K562 (cell line): ENCODE measurements around the gene PIK3C2B. TPM values are rescaled to one million over a fixed set of nuclear protein-coding genes. Genes with fewer than 3 reads are reported as not detected.
A peak's percentile ranks its signal among the peaks of the same experiment; 100 is the strongest.

ENCODE experiments used
- ATAC-seq: fragments of 200-7000 bp; cut with Tn5 transposase; 3 replicates; pipeline ENCODE4 v1.9.1; 2020; ENCODE audit warnings: moderate library complexity
- BruUV-seq: library from RNA; stranded (reverse); fragments of 400-500 nt; replicated peaks from 2 replicates; lab custom pipeline; 2021; lab: Mats Ljungman, UMichigan
- CTCF ChIA-PET: fragments of 300-600 bp; formaldehyde crosslinking; extraction: SDS; loops from one replicate; lab custom pipeline; 2021; ENCODE audit warnings: low intra/inter-chr PET ratio; lab: Yijun Ruan, JAX
- POLR2A ChIA-PET: fragments of 300-600, 350-650 bp; sonication (Branson Sonifier 250); formaldehyde crosslinking; extraction: SDS; loops from one replicate; lab custom pipeline; 2021; ENCODE audit warnings: antibody characterized with exemption, inconsistent platforms; lab: Yijun Ruan, JAX
- DNase-seq, 4 experiments: peaks; one replicate each; pipeline versions ENCODE4 v3.0.0 to v3.0.0-alpha.2; 2011 to 2018; ENCODE audit warnings: low spot score in 3 of 4, mixed read lengths in 3 of 4; ENCODE audit errors: extremely low read depth in 1 of 4
- FAIRE-seq: peaks from 2 replicates; lab custom pipeline; 2011; peaks lifted over from hg19 to GRCh38; lab: Jason Lieb, UNC
- H2AFZ ChIP-seq: 2 replicates; pipeline ENCODE4 v1.6.0; 2011; ENCODE audit warnings: low read depth, low read length, control low read depth, inconsistent platforms
- H3K27ac ChIP-seq: fragments of 200-600 bp; 3 replicates; pipeline ENCODE4 v1.8.0; 2011; ENCODE audit warnings: low read depth, mild to moderate bottlenecking, control low read depth, inconsistent platforms, low read length, moderate library complexity, mixed read lengths; ENCODE audit errors: extremely low read depth
- H3K27me3 ChIP-seq, 2 experiments: fragments of 300-600 bp in 1 of 2; 2 replicates in 1 of 2; 3 replicates in 1 of 2; pipeline versions ENCODE4 v1.6.0 to v1.8.0; 2011; ENCODE audit warnings: inconsistent platforms in 2 of 2, low read length in 2 of 2, mild to moderate bottlenecking in 1 of 2, mixed read lengths in 1 of 2, moderate library complexity in 1 of 2; ENCODE audit not compliant: control insufficient read depth in 2 of 2, insufficient read depth in 2 of 2
- H3K36me3 ChIP-seq: fragments of 300-600 bp; 3 replicates; pipeline ENCODE4 v1.8.0; 2011; ENCODE audit warnings: mild to moderate bottlenecking, low read length, inconsistent platforms; ENCODE audit not compliant: control insufficient read depth, insufficient read depth
- H3K4me1 ChIP-seq, 2 experiments: fragments of 200-600 bp in 1 of 2; replicated peaks in 1 of 2; 2 replicates in 1 of 2; 3 replicates in 1 of 2; pipeline versions ENCODE4 v1.5.1 to v1.8.0; 2011; ENCODE audit warnings: inconsistent platforms in 2 of 2, low read length in 2 of 2, mild to moderate bottlenecking in 1 of 2, mixed read lengths in 1 of 2, moderate library complexity in 1 of 2; ENCODE audit not compliant: control insufficient read depth in 2 of 2, insufficient read depth in 2 of 2
- H3K4me2 ChIP-seq: 2 replicates; pipeline ENCODE4 v1.6.1; 2011; ENCODE audit warnings: low read length, control low read depth, inconsistent platforms, mixed read lengths; ENCODE audit not compliant: insufficient read depth
- H3K4me3 ChIP-seq: fragments of 200-600 bp; sonication (generic), shearing (Covaris generic); 2 replicates; pipeline ENCODE4 v1.5.1; 2016; ENCODE audit warnings: control low read depth, inconsistent platforms
- H3K79me2 ChIP-seq: fragments of 200-600 bp; 3 replicates; pipeline ENCODE4 v1.8.0; 2011; ENCODE audit warnings: low read length, inconsistent platforms; ENCODE audit not compliant: control insufficient read depth, insufficient read depth
- H3K9ac ChIP-seq, 2 experiments: 2 replicates each; pipeline versions ENCODE4 v1.6.0 to v1.6.1; 2011; ENCODE audit warnings: low read depth in 2 of 2, low read length in 2 of 2, control low read depth in 1 of 2, inconsistent platforms in 1 of 2, mild to moderate bottlenecking in 1 of 2, mixed read lengths in 1 of 2; ENCODE audit not compliant: insufficient read depth in 1 of 2
- H3K9me1 ChIP-seq: one replicate; pipeline ENCODE4 v1.6.0; 2011; ENCODE audit warnings: inconsistent platforms, mild to moderate bottlenecking, low read length, moderate library complexity; ENCODE audit not compliant: control insufficient read depth, insufficient read depth
- H3K9me3 ChIP-seq: replicated peaks from 2 replicates; pipeline ENCODE4 v1.5.1; 2011; ENCODE audit warnings: low read depth, low read length, inconsistent platforms; ENCODE audit not compliant: control insufficient read depth, insufficient read depth
- H4K20me1 ChIP-seq: replicated peaks from 2 replicates; pipeline ENCODE4 v1.6.1; 2011; ENCODE audit warnings: low read length, inconsistent platforms, mixed read lengths; ENCODE audit not compliant: control insufficient read depth, insufficient read depth
- ARHGAP35 ChIP-seq: fragments of 450-650 bp; IDR thresholded peaks from 2 replicates; pipeline ENCODE4 v1.6.1; 2018; ENCODE audit not compliant: partially characterized antibody
- FOXK1 ChIP-seq: sonication (generic); formaldehyde crosslinking; IDR thresholded peaks from 2 replicates; pipeline ENCODE4 v1.8.0; 2022; ENCODE audit warnings: missing genetic modification reagents, mild to moderate bottlenecking, borderline replicate concordance
- GABPB2 ChIP-seq: fragments of 250-450 bp; sonication (Bioruptor Pico); conservative IDR thresholded peaks from 2 replicates; pipeline ENCODE4 v1.5.1; 2021; ENCODE audit warnings: mild to moderate bottlenecking
- HDGF ChIP-seq: fragments of 450-650 bp; IDR thresholded peaks from 2 replicates; pipeline ENCODE4 v1.6.1; 2016
- MAFK ChIP-seq: IDR thresholded peaks from 2 replicates; pipeline ENCODE4 v1.6.1; 2011; ENCODE audit warnings: low read length, improper control_type of control experiment
- MEIS2 ChIP-seq: fragments of 450-650 bp; IDR thresholded peaks from 2 replicates; pipeline ENCODE4 v1.6.1; 2014; ENCODE audit warnings: mild to moderate bottlenecking; ENCODE audit not compliant: partially characterized antibody
- MIER1 ChIP-seq: fragments of 450-650 bp; IDR thresholded peaks from 2 replicates; pipeline ENCODE4 v1.6.1; 2016; ENCODE audit warnings: antibody characterized with exemption, mild to moderate bottlenecking, low read depth
- MLLT1 ChIP-seq, 2 experiments: fragments of 450-650 bp; IDR thresholded peaks; 2 replicates each; pipeline ENCODE4 v1.6.1; 2016
- POLR2A ChIP-seq: fragments of 450-650 bp; conservative IDR thresholded peaks from 2 replicates; pipeline ENCODE4 v1.6.1; 2016
- POLR2H ChIP-seq: IDR thresholded peaks from 2 replicates; pipeline ENCODE4 v1.6.1; 2016; ENCODE audit warnings: missing genetic modification characterization, low read depth, mild to moderate bottlenecking, control low read depth, missing compliant biosample characterization, moderate library complexity
- SNIP1 ChIP-seq: fragments of 450-650 bp; IDR thresholded peaks from 2 replicates; pipeline ENCODE4 v1.7.1; 2017; ENCODE audit warnings: low read depth, mild to moderate bottlenecking
- STAT5A ChIP-seq: IDR thresholded peaks from 2 replicates; pipeline ENCODE4 v1.6.1; 2012; ENCODE audit warnings: low read length, inconsistent platforms, borderline replicate concordance
- TCFL5 ChIP-seq: fragments of 250-450 bp; sonication (Bioruptor Pico); conservative IDR thresholded peaks from 2 replicates; pipeline ENCODE4 v1.6.1; 2021; ENCODE audit warnings: mild to moderate bottlenecking, moderate library complexity, matching md5 sums
- ZBTB1 ChIP-seq: sonication (generic); formaldehyde crosslinking; IDR thresholded peaks from 2 replicates; pipeline ENCODE4 v1.8.1; 2023; ENCODE audit warnings: missing genetic modification reagents, low read depth, mild to moderate bottlenecking, borderline replicate concordance
- ZNF121 ChIP-seq: sonication (generic); formaldehyde crosslinking; conservative IDR thresholded peaks from 2 replicates; pipeline ENCODE4 v1.8.0; 2022; ENCODE audit warnings: missing genetic modification reagents
- WGBS: fragments of 100-300 bp; shearing (Covaris generic); methylation state at CpG from one replicate; pipeline ENCODE4 v1.1.6; 2016; ENCODE audit warnings: low coverage, mixed read lengths; ENCODE audit not compliant: insufficient coverage; ENCODE audit errors: missing lambda C conversion rate; 5-methylcytosine and 5-hydroxymethylcytosine counted together
- in situ Hi-C: fragments of 300-500 bp; cut with MboI; formaldehyde crosslinking; loops from 4 replicates; pipeline ENCODE4 v1.15.0; 2018; ENCODE audit warnings: inconsistent platforms, mixed read lengths
- intact Hi-C: fragments of 100-400 bp; cut with micrococcal nuclease; formaldehyde crosslinking; loops from 2 replicates; pipeline ENCODE4 v1.14.2; 2022
- polyA plus RNA-seq, 8 experiments: library from polyadenylated mRNA; depleted of rRNA in 4 of 8; stranded (reverse) in 5 of 8; unstranded in 3 of 8; fragments of >200 nt; fragmentation: Nextera tagmentation in 2 of 8; fragmentation: Illumina TruSeq in 1 of 8; extraction: Ambion mirVana in 2 of 8; extraction: Trizol in 1 of 8; gene quantifications; 2 replicates each; pipeline versions ENCODE4 v1.2.1 to v1.2.3, GENCODE V29; 2011 to 2014; ENCODE audit warnings: inconsistent platforms in 1 of 8, missing spikeins in 1 of 8
- total RNA-seq, 7 experiments: library from RNA; depleted of rRNA in 6 of 7; stranded (reverse); fragments of >200 nt in 6 of 7; fragmentation: Illumina TruSeq in 2 of 7; extraction: Trizol in 2 of 7; gene quantifications; 2 replicates each; pipeline versions ENCODE4 v1.2.1 to v1.2.3, GENCODE V29; 2011 to 2021; ENCODE audit warnings: low replicate concordance in 1 of 7
- TF ChIP-seq, protein P1 (sequence below): fragments of 450-650 bp; IDR thresholded peaks from 2 replicates; pipeline ENCODE4 v1.6.1; 2016; ENCODE audit warnings: borderline replicate concordance

The PIK3C2B gene
- total and polyA plus RNA-seq, 9 of the 15 experiments (the other 6 are each of a cell fraction or from before 2014, with no cell fraction given): 0.10 to 2.9 (median 0.72) TPM

DNA sequence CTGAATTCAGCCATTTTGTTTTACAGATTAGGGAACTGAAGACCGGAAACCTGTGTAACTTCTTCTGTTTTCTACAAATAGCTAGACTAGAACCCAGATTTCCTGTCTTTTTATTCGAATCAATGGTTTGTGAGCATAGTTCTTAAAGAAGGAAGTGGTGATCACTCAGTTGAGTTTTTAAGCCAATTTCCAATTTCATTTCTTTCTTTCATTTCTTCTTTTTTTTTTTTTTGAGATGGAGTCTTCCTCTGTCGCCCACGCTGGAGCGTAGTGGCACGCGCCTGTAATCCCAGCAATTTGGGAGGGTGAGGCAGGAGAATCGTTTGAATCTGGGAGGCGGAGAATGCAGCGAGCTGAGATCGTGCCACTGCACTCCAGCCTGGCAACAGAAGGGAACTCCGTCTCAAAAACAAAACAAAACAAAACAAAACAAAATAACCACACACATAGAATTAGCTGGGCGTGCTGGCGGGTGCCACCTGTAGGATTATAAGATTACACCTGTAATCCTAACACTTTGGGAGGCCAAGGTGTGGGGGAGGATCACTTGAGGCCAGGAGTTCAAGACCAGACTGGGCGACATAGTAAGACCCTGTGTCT is 18.6 kb upstream of the PIK3C2B start:
- in situ Hi-C loops (no loop called here), intact Hi-C loops (no loop called here)
- Histone ChIP-seq H3K9me3 (no peaks in the 10 kb centered on the region), H4K20me1 (0 out of 2 replicates have a peak, but pooled peaks cover under 1% of the 10 kb centered on the region), H3K79me2 (peaks cover 20% of the 10 kb centered on the region), H3K9ac (no peak overlapping the region), H3K4me3 (no peak overlapping the region), H2AFZ (0 out of 2 replicates have a peak overlapping the region, but pooled peaks have one; percentile 14), H3K27me3 (no peaks in the 10 kb centered on the region), H3K4me1 (peaks cover 11 to 18% of the 10 kb centered on the region in 2 experiments; a peak in 4 of 5 replicates), H3K9me1 (no peaks in the 10 kb centered on the region), H3K27ac (no peak overlapping the region), H3K36me3 (peaks cover 9% of the 10 kb centered on the region; the same call in 2 of the 3 replicates), H3K4me2 (no peak overlapping the region)
- WGBS: 79% methylated on average over 15 of the region's 15 CpGs
- POLR2A ChIA-PET: interaction anchor here (0.7 kb wide), 1 partner anchor 350 kb away, joined by 3 read pairs; no protein-coding TSS in a partner anchor
- BruUV-seq: no TSS peak
- no peak for TF ChIP-seq MEIS2
- no peak for TF ChIP-seq POLR2H (tag)
- TF ChIP-seq SNIP1: no peak
- no peak for TF ChIP-seq GABPB2 (CRISPR knock-in tag)
- no peak for TF ChIP-seq HDGF
- TF ChIP-seq MIER1: no peak
- no peak for TF ChIP-seq FOXK1 (CRISPR knock-in tag)
- TF ChIP-seq, protein P1, sequence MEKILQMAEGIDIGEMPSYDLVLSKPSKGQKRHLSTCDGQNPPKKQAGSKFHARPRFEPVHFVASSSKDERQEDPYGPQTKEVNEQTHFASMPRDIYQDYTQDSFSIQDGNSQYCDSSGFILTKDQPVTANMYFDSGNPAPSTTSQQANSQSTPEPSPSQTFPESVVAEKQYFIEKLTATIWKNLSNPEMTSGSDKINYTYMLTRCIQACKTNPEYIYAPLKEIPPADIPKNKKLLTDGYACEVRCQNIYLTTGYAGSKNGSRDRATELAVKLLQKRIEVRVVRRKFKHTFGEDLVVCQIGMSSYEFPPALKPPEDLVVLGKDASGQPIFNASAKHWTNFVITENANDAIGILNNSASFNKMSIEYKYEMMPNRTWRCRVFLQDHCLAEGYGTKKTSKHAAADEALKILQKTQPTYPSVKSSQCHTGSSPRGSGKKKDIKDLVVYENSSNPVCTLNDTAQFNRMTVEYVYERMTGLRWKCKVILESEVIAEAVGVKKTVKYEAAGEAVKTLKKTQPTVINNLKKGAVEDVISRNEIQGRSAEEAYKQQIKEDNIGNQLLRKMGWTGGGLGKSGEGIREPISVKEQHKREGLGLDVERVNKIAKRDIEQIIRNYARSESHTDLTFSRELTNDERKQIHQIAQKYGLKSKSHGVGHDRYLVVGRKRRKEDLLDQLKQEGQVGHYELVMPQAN: no peak
- TF ChIP-seq ZBTB1 (CRISPR knock-in tag): no peak
- no peak for TF ChIP-seq MAFK
- no peak for TF ChIP-seq ARHGAP35
- 0 out of 2 replicates have a peak, but pooled peaks have one; percentile 6 for TF ChIP-seq ZNF121 (CRISPR knock-in tag)
- no peak for TF ChIP-seq STAT5A
- TF ChIP-seq MLLT1 (IDR thresholded peaks at IDR 0.05): peak in 1 of 2 experiments; percentile 43; a peak in 1 of 4 replicates
- no peak for TF ChIP-seq TCFL5 (CRISPR knock-in tag)
- TF ChIP-seq POLR2A: no peak
- FAIRE-seq (no peak), ATAC-seq (no peak), DNase-seq (no peak)
- CTCF ChIA-PET: no interaction called here
